AG09319 (cell line): ENCODE measurements around the gene TRAPPC2L.

ENCODE experiments used
- DNase-seq: peaks from one replicate; pipeline ENCODE4 v3.0.0-alpha.2; 2010; ENCODE audit warnings: low read depth; ENCODE audit errors: extremely low read depth
- TF ChIP-seq, protein P1 (sequence below): IDR thresholded peaks from 2 replicates; pipeline ENCODE4 v1.5.1; 2011; ENCODE audit warnings: low read depth, mild to moderate bottlenecking, inconsistent platforms, low read length, moderate library complexity

The TRAPPC2L gene

DNA sequence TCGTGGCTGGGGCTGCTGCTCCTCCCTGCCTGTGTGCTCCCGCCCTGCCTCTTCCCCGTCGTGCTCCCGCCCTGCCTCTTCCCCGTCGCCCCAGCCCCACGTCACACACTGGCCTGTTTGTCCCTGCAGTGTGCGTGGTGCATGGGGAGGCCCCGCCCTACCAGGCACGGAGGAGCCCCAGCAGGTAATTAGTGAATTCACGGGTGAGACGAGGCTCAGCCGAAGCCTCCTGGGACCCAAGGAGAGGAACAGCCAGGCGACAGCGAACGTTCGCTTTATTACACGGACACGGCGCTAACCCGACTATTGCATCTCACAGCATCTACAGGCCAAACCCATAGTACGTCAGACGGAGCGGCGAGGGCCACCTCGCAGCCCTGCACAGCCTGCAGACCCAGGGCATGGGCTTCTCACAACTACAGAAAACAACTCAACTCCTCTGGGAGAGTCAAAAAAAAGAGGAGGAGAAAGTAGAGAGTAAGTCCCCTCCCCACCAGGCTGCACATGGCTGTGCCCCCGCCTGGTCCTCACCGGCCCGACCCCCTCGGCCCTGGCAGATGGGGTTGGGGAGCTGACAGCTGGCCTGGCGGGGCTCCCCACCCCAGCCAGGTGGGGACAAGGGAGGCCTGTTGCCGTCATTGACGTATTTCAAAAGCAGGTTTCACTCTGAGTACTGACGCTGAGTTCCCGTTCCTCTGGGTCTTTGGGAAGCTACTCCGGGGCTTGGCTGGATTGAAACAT is 13.9 kb downstream of the TRAPPC2L start:
- TF ChIP-seq, protein P1, sequence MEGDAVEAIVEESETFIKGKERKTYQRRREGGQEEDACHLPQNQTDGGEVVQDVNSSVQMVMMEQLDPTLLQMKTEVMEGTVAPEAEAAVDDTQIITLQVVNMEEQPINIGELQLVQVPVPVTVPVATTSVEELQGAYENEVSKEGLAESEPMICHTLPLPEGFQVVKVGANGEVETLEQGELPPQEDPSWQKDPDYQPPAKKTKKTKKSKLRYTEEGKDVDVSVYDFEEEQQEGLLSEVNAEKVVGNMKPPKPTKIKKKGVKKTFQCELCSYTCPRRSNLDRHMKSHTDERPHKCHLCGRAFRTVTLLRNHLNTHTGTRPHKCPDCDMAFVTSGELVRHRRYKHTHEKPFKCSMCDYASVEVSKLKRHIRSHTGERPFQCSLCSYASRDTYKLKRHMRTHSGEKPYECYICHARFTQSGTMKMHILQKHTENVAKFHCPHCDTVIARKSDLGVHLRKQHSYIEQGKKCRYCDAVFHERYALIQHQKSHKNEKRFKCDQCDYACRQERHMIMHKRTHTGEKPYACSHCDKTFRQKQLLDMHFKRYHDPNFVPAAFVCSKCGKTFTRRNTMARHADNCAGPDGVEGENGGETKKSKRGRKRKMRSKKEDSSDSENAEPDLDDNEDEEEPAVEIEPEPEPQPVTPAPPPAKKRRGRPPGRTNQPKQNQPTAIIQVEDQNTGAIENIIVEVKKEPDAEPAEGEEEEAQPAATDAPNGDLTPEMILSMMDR: no peak
- DNase-seq: no peak

DNA sequence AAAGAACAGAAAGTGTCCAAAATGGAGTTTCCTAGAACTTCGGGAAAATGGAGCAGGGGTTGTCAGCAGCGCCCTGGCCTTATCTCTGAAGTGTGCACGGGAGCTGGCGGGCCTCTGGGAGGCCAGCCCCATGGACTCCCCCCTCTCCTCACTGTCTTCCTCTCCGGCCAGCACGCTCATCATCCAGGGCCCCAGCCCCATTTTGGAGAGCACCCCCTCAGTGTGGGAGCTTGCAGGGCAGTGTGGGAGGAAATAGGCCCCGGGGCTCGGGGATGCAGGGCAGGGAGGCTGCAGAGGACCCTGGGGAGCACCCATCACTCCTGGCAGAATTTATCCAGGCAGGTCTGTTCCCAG is 14.4 kb downstream of the TRAPPC2L start:
- TF ChIP-seq, protein P1: no peak
- DNase-seq: no peak

DNA sequence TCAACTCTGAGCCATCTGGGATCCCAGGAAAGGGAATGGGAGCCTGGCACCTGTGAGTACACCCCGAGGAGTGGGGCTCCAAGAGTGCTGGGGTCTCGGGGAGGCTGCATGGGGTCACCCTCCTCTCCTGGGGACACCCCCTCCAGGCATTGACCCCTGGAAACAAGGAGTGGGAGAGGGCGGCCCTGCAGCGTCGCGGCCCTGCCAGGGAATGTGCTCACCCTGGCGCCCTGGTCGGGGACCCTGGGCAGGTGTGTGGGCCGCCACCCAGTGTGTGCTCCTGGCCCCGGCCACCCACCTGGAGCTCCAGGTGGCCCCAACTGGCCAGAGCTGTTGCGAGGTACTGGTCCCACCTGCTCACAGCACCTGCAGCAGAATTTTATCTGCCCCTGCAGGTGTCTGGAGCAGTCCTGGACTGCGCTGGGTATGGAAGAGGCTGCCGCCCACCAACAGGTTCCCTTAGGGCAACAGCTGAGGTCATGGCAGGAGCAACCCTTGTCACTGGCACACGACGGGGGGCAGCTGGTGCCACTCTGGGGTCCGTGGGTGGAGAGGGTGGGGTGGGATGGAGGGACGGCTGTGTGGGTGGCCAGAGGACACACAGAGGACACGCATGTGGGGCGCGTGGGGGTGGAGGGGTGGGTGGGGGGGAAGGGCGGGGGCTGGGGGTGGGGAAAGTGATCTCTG is 14.9 kb downstream of the TRAPPC2L start:
- DNase-seq: no peak
- TF ChIP-seq, protein P1: no peak

DNA sequence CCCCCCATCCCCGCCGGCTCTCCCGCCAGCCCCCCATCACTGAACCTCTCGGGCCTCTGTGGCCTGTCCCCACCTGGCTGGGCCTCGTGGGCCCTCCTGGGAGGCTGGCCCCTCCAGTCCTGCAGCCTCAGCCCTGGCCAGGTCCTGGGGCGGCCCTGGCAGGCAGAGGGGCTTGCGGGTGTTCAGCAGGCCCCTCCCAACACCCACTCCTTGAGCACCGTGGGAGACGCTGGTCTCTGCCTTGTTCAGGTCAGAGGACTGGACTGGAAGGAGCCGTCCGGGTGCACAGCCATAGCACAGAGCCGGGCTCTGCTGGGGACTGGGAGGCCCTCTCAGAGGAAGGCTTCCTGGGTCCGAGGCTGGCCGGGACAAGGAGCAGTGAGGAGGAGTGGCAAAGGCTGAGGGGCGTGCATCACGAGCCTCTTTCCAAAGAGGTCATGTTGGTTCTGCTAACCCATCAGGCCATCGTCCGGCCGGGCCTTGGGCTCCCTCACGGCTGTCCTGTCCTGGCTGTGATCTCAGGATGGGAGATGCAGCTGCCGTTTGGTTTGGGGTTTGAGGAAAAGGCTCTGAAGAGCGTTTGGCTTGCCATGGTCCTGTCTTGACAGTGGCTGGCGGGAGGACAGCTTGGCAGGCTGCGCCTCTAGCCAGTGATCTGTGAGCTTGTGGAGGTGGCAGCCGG is 15.9 kb downstream of the TRAPPC2L start:
- no peak for DNase-seq

DNA sequence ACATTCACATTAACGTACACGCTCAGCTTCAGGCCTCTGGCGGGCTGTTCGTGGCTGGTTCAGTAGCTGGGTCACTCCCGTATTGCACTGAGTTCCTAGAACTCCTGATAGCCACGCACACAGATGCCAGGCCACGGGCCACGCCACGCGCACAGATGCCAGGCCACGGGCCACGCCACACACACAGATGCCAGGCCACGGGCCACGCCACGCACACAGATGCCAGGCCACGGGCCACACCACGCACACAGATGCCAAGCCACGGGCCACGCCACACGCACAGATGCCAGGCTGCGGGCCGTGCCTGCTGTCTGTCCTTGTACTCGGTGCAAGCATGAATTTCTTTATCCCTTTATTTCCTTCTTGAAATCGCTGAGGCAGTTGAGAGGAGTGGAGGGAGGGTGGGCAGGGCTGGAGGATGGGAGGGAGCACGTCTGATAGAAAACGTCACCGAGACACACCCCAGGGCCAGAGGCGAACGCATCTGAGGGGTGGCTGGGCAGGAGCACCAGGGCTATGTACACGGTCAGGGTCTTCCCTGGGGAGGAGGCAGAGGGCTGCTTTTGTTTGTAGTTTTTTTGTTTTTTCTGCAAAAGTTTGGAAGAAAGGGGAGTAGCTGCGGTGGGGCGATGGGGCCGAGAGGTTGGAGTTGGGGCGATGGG is 18.1 kb downstream of the TRAPPC2L start:
- TF ChIP-seq, protein P1: no peak
- DNase-seq: no peak

More for the DNA sequence above, 15.9 kb downstream of the TRAPPC2L start:
- TF ChIP-seq, protein P1: no peak

DNA sequence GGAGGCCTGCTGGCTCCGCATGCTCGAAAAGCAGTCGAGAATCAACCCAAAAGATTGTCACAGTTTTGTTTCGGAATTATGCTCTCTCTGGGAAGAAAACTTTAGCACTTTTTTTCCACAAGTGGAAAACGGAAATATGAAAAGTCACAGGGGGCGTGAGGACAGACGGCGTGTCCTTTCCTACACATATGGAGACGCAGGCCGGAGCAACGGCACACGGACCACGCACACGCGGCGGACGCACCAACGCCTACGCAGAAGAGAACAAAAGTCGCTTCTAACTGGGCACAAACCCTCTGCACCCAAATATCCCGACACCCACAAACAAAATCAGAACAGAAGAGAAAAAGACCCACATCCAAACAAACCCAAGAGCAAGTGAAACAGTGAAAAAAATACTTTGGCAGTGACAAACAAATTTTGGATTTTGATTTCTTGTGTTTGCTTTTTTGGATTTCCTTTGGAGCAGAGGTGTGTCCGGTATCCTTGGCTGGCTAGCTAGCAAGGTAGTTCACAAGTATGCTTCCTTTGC is 18.8 kb downstream of the TRAPPC2L start:
- no peak for DNase-seq
- TF ChIP-seq, protein P1: no peak
